ENCODE results near the gene NRXN3. TPM values are rescaled to one million over a fixed set of nuclear protein-coding genes. Genes with fewer than 3 reads are reported as not detected.

NRXN3 gene
- total and polyA plus RNA-seq, 4 donors, result 0.07 to 1.2 (median 0.23) TPM

DNA sequence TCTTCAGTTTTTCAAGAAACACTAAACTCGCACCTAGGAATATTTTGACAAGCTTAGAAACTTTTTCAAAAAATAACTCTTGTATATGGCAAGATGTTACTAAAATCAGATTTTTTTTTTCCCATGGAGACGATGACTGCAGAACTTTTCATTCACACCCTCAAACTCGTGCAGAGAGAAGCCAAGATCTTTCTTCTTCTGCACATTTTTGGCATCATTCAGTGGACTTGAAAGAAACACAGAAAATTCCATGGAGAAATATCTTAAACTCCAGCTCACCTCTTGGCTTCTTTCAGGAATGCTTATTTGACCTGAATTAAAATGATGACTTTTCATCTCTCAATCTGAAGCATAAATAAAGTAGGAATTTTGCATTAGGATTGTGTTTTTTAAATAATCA, 919.4 kb downstream of the NRXN3 start:
- Histone ChIP-seq H3K4me3 (ENCODE audit: low read depth in 1 of 3, low read length in 3 of 3) (no peak overlapping the region), H3K9me3 (ENCODE audit: control insufficient read depth in 4 of 4, low read length in 3 of 4) (no peaks in the 10 kb centered on the region), H3K27ac (ENCODE audit: low read depth in 1 of 2, low read length in 2 of 2) (no peak overlapping the region), H3K36me3 (ENCODE audit: control insufficient read depth in 4 of 4, insufficient read depth in 3 of 4, low read depth in 1 of 4, low read length in 3 of 4) (no peaks in the 10 kb centered on the region), H3K4me1 (ENCODE audit: control insufficient read depth in 4 of 4, insufficient read depth in 4 of 4, low read length in 3 of 4) (peaks cover 0 to 1% (median 0%) of the 10 kb centered on the region in 4 donors), H3K9ac (ENCODE audit: low read depth in 1 of 2, low read length in 2 of 2) (no peak overlapping the region), H3K27me3 (ENCODE audit: control insufficient read depth in 4 of 4, insufficient read depth in 4 of 4, low read length in 3 of 4) (peaks cover 0 to 6% (median 0%) of the 10 kb centered on the region in 4 donors)
- WGBS, result 62% methylated on average over 3 of the region's 3 CpGs
- DNase-seq (ENCODE audit: low spot score), result no peak
- no peak for TF ChIP-seq NR2F2 (IDR thresholded peaks at IDR 0.05)
- TF ChIP-seq FOXA1 (IDR thresholded peaks at IDR 0.05), result no peak
- TF ChIP-seq HNF4G (IDR thresholded peaks at IDR 0.05), result no peak
- TF ChIP-seq, protein P1, sequence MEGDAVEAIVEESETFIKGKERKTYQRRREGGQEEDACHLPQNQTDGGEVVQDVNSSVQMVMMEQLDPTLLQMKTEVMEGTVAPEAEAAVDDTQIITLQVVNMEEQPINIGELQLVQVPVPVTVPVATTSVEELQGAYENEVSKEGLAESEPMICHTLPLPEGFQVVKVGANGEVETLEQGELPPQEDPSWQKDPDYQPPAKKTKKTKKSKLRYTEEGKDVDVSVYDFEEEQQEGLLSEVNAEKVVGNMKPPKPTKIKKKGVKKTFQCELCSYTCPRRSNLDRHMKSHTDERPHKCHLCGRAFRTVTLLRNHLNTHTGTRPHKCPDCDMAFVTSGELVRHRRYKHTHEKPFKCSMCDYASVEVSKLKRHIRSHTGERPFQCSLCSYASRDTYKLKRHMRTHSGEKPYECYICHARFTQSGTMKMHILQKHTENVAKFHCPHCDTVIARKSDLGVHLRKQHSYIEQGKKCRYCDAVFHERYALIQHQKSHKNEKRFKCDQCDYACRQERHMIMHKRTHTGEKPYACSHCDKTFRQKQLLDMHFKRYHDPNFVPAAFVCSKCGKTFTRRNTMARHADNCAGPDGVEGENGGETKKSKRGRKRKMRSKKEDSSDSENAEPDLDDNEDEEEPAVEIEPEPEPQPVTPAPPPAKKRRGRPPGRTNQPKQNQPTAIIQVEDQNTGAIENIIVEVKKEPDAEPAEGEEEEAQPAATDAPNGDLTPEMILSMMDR (IDR thresholded peaks at IDR 0.05; ENCODE audit: low read depth, low read length, missing input control), result no peak

DNA sequence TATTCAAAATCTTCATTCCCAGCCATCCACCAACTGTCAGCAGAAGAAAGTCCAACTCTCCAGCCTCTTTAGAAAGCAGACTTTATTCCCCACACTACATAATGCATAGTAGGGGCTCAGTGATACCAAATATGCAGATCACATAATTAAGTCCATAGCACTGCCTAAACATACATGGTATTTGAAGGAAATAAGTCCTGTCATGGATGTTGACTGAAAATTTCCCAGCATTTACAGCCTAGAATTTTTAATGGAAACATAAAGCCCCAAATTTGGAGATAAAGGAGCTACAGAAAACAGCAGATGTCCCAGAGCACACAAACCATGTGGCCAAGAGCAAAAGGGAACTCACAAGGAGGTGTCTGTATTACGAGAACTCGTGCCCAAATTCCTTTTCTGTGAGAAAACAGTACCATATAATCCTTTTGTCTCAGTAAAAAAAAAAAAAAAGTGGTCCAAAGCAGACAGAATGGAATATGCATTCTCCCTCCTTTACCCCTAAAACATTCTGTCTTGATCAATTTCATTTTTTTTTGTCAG, 920.5 kb downstream of the NRXN3 start:
- TF ChIP-seq HNF4A (conservative IDR thresholded peaks at IDR 0.05), result no peak
- TF ChIP-seq, protein P2, sequence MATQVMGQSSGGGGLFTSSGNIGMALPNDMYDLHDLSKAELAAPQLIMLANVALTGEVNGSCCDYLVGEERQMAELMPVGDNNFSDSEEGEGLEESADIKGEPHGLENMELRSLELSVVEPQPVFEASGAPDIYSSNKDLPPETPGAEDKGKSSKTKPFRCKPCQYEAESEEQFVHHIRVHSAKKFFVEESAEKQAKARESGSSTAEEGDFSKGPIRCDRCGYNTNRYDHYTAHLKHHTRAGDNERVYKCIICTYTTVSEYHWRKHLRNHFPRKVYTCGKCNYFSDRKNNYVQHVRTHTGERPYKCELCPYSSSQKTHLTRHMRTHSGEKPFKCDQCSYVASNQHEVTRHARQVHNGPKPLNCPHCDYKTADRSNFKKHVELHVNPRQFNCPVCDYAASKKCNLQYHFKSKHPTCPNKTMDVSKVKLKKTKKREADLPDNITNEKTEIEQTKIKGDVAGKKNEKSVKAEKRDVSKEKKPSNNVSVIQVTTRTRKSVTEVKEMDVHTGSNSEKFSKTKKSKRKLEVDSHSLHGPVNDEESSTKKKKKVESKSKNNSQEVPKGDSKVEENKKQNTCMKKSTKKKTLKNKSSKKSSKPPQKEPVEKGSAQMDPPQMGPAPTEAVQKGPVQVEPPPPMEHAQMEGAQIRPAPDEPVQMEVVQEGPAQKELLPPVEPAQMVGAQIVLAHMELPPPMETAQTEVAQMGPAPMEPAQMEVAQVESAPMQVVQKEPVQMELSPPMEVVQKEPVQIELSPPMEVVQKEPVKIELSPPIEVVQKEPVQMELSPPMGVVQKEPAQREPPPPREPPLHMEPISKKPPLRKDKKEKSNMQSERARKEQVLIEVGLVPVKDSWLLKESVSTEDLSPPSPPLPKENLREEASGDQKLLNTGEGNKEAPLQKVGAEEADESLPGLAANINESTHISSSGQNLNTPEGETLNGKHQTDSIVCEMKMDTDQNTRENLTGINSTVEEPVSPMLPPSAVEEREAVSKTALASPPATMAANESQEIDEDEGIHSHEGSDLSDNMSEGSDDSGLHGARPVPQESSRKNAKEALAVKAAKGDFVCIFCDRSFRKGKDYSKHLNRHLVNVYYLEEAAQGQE (IDR thresholded peaks at IDR 0.05), result no peak
- TF ChIP-seq, protein P3, sequence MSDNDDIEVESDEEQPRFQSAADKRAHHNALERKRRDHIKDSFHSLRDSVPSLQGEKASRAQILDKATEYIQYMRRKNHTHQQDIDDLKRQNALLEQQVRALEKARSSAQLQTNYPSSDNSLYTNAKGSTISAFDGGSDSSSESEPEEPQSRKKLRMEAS (IDR thresholded peaks at IDR 0.05), result no peak
- TF ChIP-seq YY1 (IDR thresholded peaks at IDR 0.05), result no peak
- TF ChIP-seq FOXA2 (IDR thresholded peaks at IDR 0.05), result no peak
- TF ChIP-seq, protein P4, sequence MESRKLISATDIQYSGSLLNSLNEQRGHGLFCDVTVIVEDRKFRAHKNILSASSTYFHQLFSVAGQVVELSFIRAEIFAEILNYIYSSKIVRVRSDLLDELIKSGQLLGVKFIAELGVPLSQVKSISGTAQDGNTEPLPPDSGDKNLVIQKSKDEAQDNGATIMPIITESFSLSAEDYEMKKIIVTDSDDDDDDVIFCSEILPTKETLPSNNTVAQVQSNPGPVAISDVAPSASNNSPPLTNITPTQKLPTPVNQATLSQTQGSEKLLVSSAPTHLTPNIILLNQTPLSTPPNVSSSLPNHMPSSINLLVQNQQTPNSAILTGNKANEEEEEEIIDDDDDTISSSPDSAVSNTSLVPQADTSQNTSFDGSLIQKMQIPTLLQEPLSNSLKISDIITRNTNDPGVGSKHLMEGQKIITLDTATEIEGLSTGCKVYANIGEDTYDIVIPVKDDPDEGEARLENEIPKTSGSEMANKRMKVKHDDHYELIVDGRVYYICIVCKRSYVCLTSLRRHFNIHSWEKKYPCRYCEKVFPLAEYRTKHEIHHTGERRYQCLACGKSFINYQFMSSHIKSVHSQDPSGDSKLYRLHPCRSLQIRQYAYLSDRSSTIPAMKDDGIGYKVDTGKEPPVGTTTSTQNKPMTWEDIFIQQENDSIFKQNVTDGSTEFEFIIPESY (IDR thresholded peaks at IDR 0.05), result no peak
- TF ChIP-seq GABPA (IDR thresholded peaks at IDR 0.05 in 1 of 2, conservative IDR thresholded peaks at IDR 0.05 in 1 of 2), result no peak
- TF ChIP-seq RXRA (IDR thresholded peaks at IDR 0.05), result no peak
- no peak for TF ChIP-seq NR2F2 (IDR thresholded peaks at IDR 0.05)

More for the DNA sequence above, 920.5 kb downstream of the NRXN3 start:
- Histone ChIP-seq H3K4me1 (ENCODE audit: control insufficient read depth in 4 of 4, insufficient read depth in 4 of 4, low read length in 3 of 4) (no peaks in the 10 kb centered on the region), H3K4me3 (ENCODE audit: low read depth in 1 of 3, low read length in 3 of 3) (no peak overlapping the region), H3K27ac (ENCODE audit: low read depth in 1 of 2, low read length in 2 of 2) (no peak overlapping the region), H3K9ac (ENCODE audit: low read depth in 1 of 2, low read length in 2 of 2) (no peak overlapping the region), H3K27me3 (ENCODE audit: control insufficient read depth in 4 of 4, insufficient read depth in 4 of 4, low read length in 3 of 4) (peaks cover 0 to 6% (median 0%) of the 10 kb centered on the region in 4 donors), H3K9me3 (ENCODE audit: control insufficient read depth in 4 of 4, low read length in 3 of 4) (no peaks in the 10 kb centered on the region), H3K36me3 (ENCODE audit: control insufficient read depth in 4 of 4, insufficient read depth in 3 of 4, low read depth in 1 of 4, low read length in 3 of 4) (no peaks in the 10 kb centered on the region)
- DNase-seq (ENCODE audit: low spot score), result no peak
- 53% methylated on average over 2 of the region's 2 CpGs for WGBS
